ENCODE data around the gene CTCFL.

- TF ChIP-seq, protein P1, sequence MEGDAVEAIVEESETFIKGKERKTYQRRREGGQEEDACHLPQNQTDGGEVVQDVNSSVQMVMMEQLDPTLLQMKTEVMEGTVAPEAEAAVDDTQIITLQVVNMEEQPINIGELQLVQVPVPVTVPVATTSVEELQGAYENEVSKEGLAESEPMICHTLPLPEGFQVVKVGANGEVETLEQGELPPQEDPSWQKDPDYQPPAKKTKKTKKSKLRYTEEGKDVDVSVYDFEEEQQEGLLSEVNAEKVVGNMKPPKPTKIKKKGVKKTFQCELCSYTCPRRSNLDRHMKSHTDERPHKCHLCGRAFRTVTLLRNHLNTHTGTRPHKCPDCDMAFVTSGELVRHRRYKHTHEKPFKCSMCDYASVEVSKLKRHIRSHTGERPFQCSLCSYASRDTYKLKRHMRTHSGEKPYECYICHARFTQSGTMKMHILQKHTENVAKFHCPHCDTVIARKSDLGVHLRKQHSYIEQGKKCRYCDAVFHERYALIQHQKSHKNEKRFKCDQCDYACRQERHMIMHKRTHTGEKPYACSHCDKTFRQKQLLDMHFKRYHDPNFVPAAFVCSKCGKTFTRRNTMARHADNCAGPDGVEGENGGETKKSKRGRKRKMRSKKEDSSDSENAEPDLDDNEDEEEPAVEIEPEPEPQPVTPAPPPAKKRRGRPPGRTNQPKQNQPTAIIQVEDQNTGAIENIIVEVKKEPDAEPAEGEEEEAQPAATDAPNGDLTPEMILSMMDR (IDR thresholded peaks at IDR 0.05): no peak
- TF ChIP-seq POLR2A (IDR thresholded peaks at IDR 0.05): no peak
- peak in 2 of 3 donors; percentile 34 to 62 for TF ChIP-seq POLR2AphosphoS5 (IDR thresholded peaks at IDR 0.05)
- no peak for TF ChIP-seq EP300 (IDR thresholded peaks at IDR 0.05; ENCODE audit: low read depth)
These were observed 22.2 kb upstream of the CTCFL start for GRCh38 chr20:57546956-57547649.
